NB4 (cell line): ENCODE measurements around the gene MPC2.

Source experiments
- DNase-seq: peaks from one replicate; pipeline ENCODE4 v3.0.0; 2010; ENCODE audit warnings: low read depth
- H3K4me3 ChIP-seq: one replicate; pipeline ENCODE4 v1.5.1; 2011; ENCODE audit warnings: mild to moderate bottlenecking, low read depth, low read length, moderate library complexity
- MYC ChIP-seq: IDR thresholded peaks from 2 replicates; pipeline ENCODE4 v1.6.1; 2011; ENCODE audit warnings: low read depth, low read length
- POLR2A ChIP-seq: IDR thresholded peaks from 2 replicates; pipeline ENCODE4 v1.6.1; 2011; ENCODE audit warnings: mild to moderate bottlenecking; ENCODE audit not compliant: insufficient read length; ENCODE audit errors: extremely low read depth
- TF ChIP-seq, protein P1 (sequence below): IDR thresholded peaks from one replicate; pipeline ENCODE4 v1.5.1; 2012; ENCODE audit warnings: low read depth, low read length
- TF ChIP-seq, protein P2 (sequence below): IDR thresholded peaks from 2 replicates; pipeline ENCODE4 v1.6.1; 2011; ENCODE audit warnings: low read depth, low read length

Gene MPC2

DNA sequence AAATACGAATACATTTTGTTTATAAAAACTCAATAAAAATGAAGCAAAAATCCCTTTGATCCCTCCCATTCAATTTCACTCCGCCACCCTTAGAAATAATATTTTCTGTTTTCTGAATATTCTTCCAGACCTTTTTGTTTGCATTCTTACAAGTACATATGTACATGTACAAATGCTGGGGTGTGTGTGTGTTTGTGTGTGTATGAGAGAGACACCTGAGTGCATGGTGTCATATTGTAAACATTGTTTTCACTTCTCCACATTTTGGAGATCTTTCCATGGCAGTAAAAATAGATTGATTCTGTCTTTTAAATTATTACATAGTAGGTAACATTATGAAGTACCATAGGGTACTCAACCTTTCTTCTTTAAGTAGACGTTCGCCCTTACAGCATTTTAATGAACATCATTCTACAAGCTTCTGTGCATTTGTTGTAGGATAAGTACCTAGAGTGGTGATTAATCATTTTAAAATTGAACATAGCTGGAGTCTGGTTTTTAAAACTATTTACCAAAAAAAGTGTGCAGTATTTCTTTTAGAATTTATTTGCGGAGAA lies 1.3 kb upstream of the MPC2 start:
- H3K4me3 ChIP-seq, result peak overlapping the region; percentile 80
- TF ChIP-seq POLR2A (no peak), MYC (no peak)
- TF ChIP-seq, protein P1, sequence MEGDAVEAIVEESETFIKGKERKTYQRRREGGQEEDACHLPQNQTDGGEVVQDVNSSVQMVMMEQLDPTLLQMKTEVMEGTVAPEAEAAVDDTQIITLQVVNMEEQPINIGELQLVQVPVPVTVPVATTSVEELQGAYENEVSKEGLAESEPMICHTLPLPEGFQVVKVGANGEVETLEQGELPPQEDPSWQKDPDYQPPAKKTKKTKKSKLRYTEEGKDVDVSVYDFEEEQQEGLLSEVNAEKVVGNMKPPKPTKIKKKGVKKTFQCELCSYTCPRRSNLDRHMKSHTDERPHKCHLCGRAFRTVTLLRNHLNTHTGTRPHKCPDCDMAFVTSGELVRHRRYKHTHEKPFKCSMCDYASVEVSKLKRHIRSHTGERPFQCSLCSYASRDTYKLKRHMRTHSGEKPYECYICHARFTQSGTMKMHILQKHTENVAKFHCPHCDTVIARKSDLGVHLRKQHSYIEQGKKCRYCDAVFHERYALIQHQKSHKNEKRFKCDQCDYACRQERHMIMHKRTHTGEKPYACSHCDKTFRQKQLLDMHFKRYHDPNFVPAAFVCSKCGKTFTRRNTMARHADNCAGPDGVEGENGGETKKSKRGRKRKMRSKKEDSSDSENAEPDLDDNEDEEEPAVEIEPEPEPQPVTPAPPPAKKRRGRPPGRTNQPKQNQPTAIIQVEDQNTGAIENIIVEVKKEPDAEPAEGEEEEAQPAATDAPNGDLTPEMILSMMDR, result no peak
- TF ChIP-seq, protein P2, sequence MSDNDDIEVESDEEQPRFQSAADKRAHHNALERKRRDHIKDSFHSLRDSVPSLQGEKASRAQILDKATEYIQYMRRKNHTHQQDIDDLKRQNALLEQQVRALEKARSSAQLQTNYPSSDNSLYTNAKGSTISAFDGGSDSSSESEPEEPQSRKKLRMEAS, result no peak
- DNase-seq, result peak; percentile 17

DNA sequence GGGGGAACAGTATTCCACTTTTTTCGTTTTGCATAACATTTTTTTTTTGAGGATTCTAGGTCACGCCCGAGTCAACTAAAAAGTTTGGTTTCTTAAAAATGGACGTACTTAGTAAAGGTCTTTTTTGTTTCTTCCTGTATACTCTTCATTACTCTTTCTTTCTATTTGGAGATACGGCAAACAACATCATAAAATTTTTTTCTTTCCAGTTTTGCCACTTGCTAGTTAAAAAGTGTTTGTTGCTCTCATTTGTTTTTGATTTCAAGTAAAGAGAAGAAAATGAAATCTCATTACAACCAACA lies 788 bp upstream of the MPC2 start:
- DNase-seq, result no peak
- peak overlapping the region; percentile 80 for H3K4me3 ChIP-seq
- TF ChIP-seq POLR2A, result no peak
- no peak for TF ChIP-seq MYC
- TF ChIP-seq, protein P2, result no peak
- TF ChIP-seq, protein P1, result no peak

DNA sequence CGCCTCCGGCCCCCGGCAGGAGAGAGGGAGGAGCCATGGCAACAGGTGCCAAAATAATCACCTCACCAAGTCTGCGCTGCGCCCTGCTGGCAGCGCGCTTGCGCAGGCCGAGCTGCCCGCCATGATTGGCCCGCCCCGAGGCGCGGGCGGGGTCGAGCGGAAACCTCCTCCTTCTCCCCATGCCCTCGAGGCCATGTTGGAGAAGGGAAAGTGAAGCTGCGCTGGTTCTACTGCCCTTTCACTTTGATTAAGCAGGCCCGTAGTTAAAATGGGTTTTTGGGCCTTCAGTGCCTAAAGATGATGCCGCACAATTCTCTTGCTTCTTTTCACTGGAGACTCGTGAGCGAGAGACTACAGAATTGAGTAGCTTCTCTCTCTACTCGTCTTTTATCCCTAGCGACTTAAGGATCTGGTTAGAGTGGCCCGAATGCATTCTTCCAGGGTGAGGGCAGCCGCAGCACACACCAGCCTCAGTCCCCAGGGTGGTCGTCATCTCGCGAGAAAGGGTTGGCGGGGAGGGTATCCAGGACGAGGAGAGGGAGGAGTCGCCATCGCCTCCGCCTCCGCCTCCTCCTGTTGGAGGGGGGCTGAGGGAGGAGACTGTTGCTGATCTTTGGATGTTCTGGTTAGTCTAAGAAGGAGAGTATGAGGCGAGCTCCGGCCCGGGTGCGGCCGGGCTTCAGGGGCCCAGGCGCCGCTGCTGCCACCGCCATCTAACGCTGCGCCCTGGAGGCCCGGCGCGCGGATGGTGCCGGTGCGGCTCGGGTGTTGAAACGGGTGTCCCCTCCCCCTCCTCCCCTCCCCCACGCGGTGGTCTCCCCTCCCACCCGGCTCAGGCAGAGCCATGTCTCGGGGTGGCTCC lies 573 bp downstream of the MPC2 start, which contains the start of gene DCAF6:
Gene DCAF6, plus strand, starts transcription at position 616 of the 862 bp plus-strand sequence. Its CDS starts 229 bp downstream, at position 845.
- peak within 1 kb of the TSS; percentile 80 for H3K4me3 ChIP-seq
- TF ChIP-seq POLR2A (peak; percentile 75), MYC (peak; percentile 56)
- TF ChIP-seq, protein P1, result no peak
- TF ChIP-seq, protein P2, result peak; percentile 68
- peak; percentile 98 for DNase-seq

DNA sequence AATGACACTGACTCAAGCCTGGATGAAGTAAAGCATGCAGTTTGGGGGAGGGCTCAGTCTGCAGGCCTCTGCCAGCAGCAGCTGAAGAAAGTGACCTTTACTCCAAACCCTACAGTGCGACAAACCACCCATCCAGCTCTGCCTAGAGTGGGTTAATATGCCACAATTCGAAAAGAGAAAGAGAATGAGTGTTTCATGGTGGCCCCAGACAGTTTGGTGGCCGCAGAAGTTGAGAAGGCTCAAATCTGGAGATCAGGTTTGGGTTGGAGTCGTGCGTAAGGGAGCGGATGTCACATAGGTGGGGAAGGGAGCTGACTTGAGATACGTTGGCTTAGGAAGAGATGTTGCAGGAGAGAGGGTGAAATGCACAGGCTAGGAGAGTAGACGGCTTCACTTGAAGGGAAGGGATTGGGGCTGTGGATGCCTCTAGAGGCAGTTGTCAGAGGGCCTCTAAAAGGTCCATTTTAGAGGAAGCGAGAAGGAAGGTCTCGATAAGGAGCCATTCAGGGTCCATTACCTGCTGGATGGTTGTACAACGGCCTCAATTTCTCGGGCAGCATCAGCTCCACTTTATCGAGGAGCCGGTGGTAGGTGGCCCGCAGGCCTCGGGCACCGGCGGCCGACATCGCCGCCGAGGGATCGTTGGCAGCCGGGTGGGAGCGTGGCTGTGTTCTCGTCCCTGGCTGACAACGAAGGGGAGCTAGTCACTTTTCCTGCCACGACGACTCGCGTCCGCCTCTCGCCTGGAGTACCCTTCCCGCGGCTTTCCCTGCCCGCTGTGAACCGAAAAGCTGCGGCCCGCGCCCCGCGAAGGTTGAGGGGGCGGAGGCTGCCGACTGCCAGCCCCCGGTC lies 1.4 kb downstream of the MPC2 start:
- TF ChIP-seq POLR2A (peak; percentile 65), MYC (no peak)
- TF ChIP-seq, protein P2, result no peak
- TF ChIP-seq, protein P1, result no peak
- peak overlapping the region; percentile 80 for H3K4me3 ChIP-seq
- peak; percentile 59 for DNase-seq

DNA sequence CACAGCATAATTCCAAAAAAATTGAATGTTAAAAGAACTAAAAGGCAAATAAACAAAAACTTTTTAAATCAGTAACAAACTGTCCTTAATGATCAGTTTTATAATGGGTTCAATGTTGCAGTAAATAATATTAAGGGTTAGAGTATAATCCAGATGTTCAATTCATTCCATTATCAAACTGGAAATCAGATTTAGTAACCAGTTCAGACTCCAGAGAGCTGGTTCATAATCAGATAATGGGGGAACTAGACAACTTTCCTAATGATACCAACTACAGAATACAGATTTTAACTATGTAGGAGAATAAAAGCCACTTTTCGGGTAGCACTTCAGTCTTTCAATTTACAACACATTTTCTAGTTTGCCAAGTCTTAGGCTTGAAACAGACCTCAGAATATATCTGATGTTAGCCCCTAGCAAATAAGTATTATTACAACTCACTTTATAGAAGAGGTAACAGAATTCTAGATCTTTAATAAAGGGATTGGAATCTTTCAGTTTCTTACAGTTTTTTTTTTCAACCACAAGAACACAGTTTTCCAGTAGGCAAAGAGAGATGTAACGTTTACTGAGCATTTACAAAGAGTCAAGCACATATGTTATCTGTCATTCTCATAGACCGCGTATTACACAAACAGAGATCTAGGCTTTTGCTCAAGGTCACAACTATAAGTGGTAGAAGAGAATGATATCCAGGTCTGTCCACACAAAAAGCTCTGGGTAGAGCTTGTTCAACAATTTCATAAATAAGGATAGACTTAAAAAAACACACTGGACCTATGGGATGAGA lies 2.3 kb downstream of the MPC2 start:
- no peak for TF ChIP-seq MYC
- TF ChIP-seq POLR2A, result no peak
- TF ChIP-seq, protein P2, result no peak
- TF ChIP-seq, protein P1, result no peak
- DNase-seq, result peak; percentile 46
- H3K4me3 ChIP-seq, result peak overlapping the region; percentile 80
